Activated CD4-positive, alpha-beta T cell treated with anti-CD3 and anti-CD28 coated beads, Interleukin-2, amount 10 ng/mL, durations not matched to agents 7 days and 5 days (primary cell): ENCODE data around the gene CASR. TPM values are rescaled to one million over a fixed set of nuclear protein-coding genes. Genes with fewer than 3 reads are reported as not detected.
A peak's percentile ranks its signal among the peaks of the same experiment; 100 is the strongest.

ENCODE experiments used
- CTCF ChIA-PET: fragments of 350-600 bp; sonication (Branson Sonifier 250); formaldehyde crosslinking; loops from one replicate; lab custom pipeline; 2021; ENCODE audit warnings: antibody characterized with exemption; lab: Charles Lee
- POLR2A ChIA-PET: fragments of 350-600 bp; sonication (Branson Sonifier 250); formaldehyde crosslinking; loops from one replicate; lab custom pipeline; 2021; ENCODE audit warnings: antibody characterized with exemption; lab: Charles Lee
- DNase-seq: peaks from one replicate; pipeline ENCODE4 v3.0.0-alpha.2; 2020
- H3K27ac Mint-ChIP-seq: one replicate; pipeline ENCODE4 v1.8.0; 2021; ENCODE audit warnings: mild to moderate bottlenecking, moderate library complexity, mixed read lengths
- H3K27me3 Mint-ChIP-seq: one replicate; pipeline ENCODE4 v1.8.0; 2021; ENCODE audit warnings: mixed read lengths
- H3K36me3 Mint-ChIP-seq: one replicate; pipeline ENCODE4 v1.8.0; 2021; ENCODE audit warnings: low read depth, mixed read lengths
- H3K4me1 Mint-ChIP-seq: one replicate; pipeline ENCODE4 v1.8.0; 2021; ENCODE audit warnings: mixed read lengths
- H3K4me3 Mint-ChIP-seq: one replicate; pipeline ENCODE4 v1.8.0; 2021; ENCODE audit warnings: mild to moderate bottlenecking, moderate library complexity, mixed read lengths
- H3K9me3 Mint-ChIP-seq: one replicate; pipeline ENCODE4 v1.8.0; 2021; ENCODE audit warnings: mixed read lengths
- total RNA-seq, 2 experiments: library from RNA; stranded (reverse); gene quantifications; one replicate each; pipeline ENCODE4 v1.2.3, GENCODE V29; 2021

Gene CASR
- total RNA-seq, 2 experiments from 2014 or later: 0.06 TPM; not detected in 1

DNA sequence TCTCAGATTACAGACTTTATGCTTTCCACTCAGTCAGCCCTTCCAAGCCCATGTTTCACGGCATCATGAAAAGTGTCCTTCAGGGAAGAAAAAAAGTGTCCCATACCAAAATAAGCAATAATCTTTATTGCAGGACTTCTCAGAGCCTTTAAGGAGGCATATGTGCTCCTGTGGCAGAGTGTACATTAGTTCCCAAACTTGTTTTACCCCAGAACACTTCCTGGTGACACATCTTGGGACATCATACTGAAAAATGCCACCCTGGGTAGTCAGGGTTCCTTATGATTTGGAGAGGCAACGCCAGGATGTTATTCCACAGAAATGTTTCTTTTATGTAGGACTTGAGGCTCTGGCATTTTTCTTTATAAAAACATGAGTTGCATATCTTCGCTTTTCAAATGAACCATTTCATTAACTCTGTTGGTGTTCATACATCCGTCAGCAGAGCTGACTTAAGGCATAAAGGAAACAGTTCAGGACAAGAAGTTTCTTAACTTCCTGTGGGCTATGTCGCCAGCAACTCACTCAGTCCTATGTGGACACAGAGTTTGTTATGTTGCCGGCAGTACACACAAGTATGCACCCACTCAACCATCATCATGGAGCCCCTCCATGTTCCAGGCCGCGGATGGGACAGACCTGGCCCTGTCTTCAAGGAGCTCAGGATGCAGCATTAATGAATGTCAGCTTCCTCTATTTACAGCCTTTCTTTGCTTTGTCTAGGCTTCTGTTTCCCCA, 63.8 kb downstream of the CASR start:
- peaks cover 23% of the 10 kb centered on the region for H3K4me1 Mint-ChIP-seq
- POLR2A ChIA-PET: no interaction called here
- H3K9me3 Mint-ChIP-seq: no peaks in the 10 kb centered on the region
- H3K27me3 Mint-ChIP-seq: peaks cover 20% of the 10 kb centered on the region
- no peak overlapping the region for H3K27ac Mint-ChIP-seq
- H3K36me3 Mint-ChIP-seq: no peaks in the 10 kb centered on the region
- H3K4me3 Mint-ChIP-seq: no peak overlapping the region
- no peak for DNase-seq
- CTCF ChIA-PET: interaction anchor here (0.6 to 1.3 kb wide), 7 partner anchors 9 to 447 kb away, joined by 3 to 5 read pairs (median 3); no protein-coding TSS in a partner anchor

DNA sequence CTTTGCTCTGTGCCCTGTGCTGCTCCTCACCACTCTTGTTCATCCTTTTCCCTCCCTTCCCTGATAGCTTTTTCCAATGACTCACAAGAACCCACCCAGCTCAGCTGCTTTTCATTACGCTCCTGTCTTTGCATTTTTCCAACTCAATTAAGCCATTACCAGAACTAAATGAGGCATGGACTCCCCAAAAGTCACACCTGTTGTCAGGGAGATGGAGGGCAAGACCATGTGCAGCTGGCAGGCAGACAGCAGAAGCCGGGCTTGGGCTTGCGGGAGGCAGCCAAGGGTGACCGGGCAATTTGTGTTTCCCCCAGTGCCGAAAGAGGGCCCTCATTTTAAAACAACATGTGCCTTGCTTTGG, 64.3 kb downstream of the CASR start:
- H3K27ac Mint-ChIP-seq: no peak overlapping the region
- POLR2A ChIA-PET: no interaction called here

GRCh38 chr3:122251428-122251827, 68.0 kb downstream of the CASR start:
- peaks cover 5% of the 10 kb centered on the region for H3K27me3 Mint-ChIP-seq
- peaks cover 22% of the 10 kb centered on the region for H3K4me1 Mint-ChIP-seq
- H3K9me3 Mint-ChIP-seq: no peaks in the 10 kb centered on the region
- POLR2A ChIA-PET: no interaction called here
- no peak overlapping the region for H3K27ac Mint-ChIP-seq
- no peak overlapping the region for H3K4me3 Mint-ChIP-seq
- DNase-seq: no peak
- CTCF ChIA-PET: no interaction called here
- no peaks in the 10 kb centered on the region for H3K36me3 Mint-ChIP-seq

More for the DNA sequence above, 64.3 kb downstream of the CASR start:
- CTCF ChIA-PET: interaction anchor here (0.6 to 1.4 kb wide), 9 partner anchors 9 to 446 kb away, joined by 3 to 5 read pairs (median 3); no protein-coding TSS in a partner anchor
- Mint-ChIP-seq H3K27me3 (peaks cover 14% of the 10 kb centered on the region), H3K4me1 (peaks cover 23% of the 10 kb centered on the region), H3K36me3 (no peaks in the 10 kb centered on the region), H3K9me3 (no peaks in the 10 kb centered on the region), H3K4me3 (no peak overlapping the region)
- no peak for DNase-seq

DNA sequence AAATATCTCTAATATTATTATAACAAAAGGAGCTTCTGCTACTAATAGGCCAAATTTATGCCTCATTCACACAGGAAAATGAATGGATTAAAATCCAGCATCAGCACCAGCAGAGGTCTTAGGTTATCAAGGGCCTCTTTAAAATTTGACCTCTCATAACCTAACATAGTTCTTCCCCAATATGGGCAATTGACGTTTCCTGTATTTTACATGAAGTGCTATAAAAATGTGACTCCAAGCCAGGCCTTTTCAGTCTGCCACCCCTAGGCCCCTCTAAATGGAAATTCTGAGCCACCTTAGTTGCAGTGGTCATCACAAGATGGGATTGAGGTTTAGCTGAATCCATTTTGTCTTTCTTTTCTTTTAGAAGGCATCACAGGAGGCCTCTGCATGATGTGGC, 70.1 kb downstream of the CASR start:
- POLR2A ChIA-PET: no interaction called here
- CTCF ChIA-PET: interaction anchor here (1.4 kb wide), 1 partner anchor 9 kb away, joined by 3 read pairs; no protein-coding TSS in a partner anchor
- H3K27ac Mint-ChIP-seq: no peak overlapping the region

DNA sequence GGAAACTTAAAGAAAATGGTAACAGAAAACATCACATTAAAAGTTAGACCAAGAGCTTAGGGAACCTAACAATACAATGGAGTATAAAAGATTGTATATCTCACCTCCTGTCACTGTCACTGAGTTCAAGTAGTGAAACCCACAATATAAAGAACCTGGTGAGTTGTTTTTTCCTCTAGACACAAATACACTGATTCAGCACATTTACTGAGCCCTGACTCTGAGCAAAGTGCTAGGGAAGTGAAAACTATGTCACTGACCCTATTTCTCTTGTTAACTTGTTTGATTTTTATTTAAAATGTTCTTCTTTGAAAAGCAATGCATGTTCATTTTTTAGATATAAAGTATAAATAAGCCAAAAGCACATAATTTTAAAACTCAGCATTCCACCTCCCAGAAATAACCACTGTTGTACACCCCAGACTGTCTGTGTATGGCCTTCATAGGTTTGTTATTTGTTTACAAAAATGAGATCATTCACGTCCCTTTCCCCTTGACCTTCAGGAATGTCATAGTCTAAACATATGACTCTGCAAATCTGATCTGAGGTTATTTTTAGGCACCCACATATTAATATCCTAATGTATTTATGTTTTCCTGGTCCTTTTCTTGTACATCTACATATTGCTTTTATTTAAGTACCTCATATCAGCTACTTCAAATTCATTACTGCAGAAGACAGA, 72.4 kb downstream of the CASR start:
- Mint-ChIP-seq H3K9me3 (no peaks in the 10 kb centered on the region), H3K4me3 (no peak overlapping the region), H3K27me3 (peaks cover 2% of the 10 kb centered on the region), H3K36me3 (no peaks in the 10 kb centered on the region), H3K27ac (no peak overlapping the region), H3K4me1 (peaks cover 16% of the 10 kb centered on the region)
- POLR2A ChIA-PET: no interaction called here
- CTCF ChIA-PET: interaction anchor here (0.8 to 2.4 kb wide), 5 partner anchors 10 to 710 kb away, joined by 3 to 9 read pairs (median 4); partner anchors contain the start of gene POLQ
- DNase-seq: no peak

More for the DNA sequence above, 70.1 kb downstream of the CASR start:
- peaks cover 13% of the 10 kb centered on the region for H3K4me1 Mint-ChIP-seq
- H3K36me3 Mint-ChIP-seq: no peaks in the 10 kb centered on the region
- H3K4me3 Mint-ChIP-seq: no peak overlapping the region
- H3K9me3 Mint-ChIP-seq: no peaks in the 10 kb centered on the region
- peaks cover 5% of the 10 kb centered on the region for H3K27me3 Mint-ChIP-seq
- no peak for DNase-seq

- Mint-ChIP-seq H3K4me1 (peaks cover 16% of the 10 kb centered on the region), H3K27ac (no peak overlapping the region), H3K36me3 (no peaks in the 10 kb centered on the region), H3K27me3 (peaks cover 2% of the 10 kb centered on the region), H3K9me3 (no peaks in the 10 kb centered on the region), H3K4me3 (no peak overlapping the region)
- DNase-seq: no peak
- ChIA-PET POLR2A (no interaction called here), CTCF (interaction anchor here (0.7 to 3.6 kb wide), 5 partner anchors 9 to 711 kb away, joined by 3 to 32 read pairs (median 3); no protein-coding TSS in a partner anchor)
Measured at GRCh38 chr3:122257644-122258364, 74.3 kb downstream of the CASR start.

GRCh38 chr3:122258757-122259371, 75.4 kb downstream of the CASR start:
- ChIA-PET CTCF (interaction anchor here (1.1 to 3.6 kb wide), 8 partner anchors 11 to 712 kb away, joined by 3 to 32 read pairs (median 3); no protein-coding TSS in a partner anchor), POLR2A (no interaction called here)
- no peaks in the 10 kb centered on the region for H3K36me3 Mint-ChIP-seq
- H3K27ac Mint-ChIP-seq: no peak overlapping the region
- H3K4me1 Mint-ChIP-seq: peaks cover 16% of the 10 kb centered on the region
- H3K4me3 Mint-ChIP-seq: no peak overlapping the region
- peak; percentile 55 for DNase-seq
- H3K9me3 Mint-ChIP-seq: no peaks in the 10 kb centered on the region
- peaks cover 2% of the 10 kb centered on the region for H3K27me3 Mint-ChIP-seq

DNA sequence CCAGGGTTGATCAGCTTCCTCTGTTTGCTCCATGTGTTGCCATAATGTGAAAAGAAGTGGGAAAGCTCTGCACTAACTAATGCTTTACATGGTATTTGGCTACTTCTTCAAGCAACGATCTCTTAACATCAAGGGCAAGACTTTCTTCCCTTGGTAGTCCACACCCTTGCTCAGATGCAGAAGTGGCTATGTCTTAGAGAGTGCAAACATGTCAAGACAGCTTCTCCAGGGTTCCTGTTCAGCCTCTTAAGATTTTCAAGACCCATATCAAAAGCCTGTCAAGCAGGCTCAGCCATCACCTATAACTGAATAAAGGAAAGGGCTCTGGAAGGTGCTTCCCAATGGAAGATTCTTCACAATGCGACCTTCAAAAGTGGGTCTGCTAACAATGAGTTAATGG, 76.7 kb downstream of the CASR start:
- H3K4me1 Mint-ChIP-seq: peaks cover 14% of the 10 kb centered on the region
- peaks cover 13% of the 10 kb centered on the region for H3K27me3 Mint-ChIP-seq
- no peaks in the 10 kb centered on the region for H3K36me3 Mint-ChIP-seq
- ChIA-PET CTCF (interaction anchor here (0.9 to 3.6 kb wide), 5 partner anchors 13 to 713 kb away, joined by 3 to 32 read pairs (median 4); no protein-coding TSS in a partner anchor), POLR2A (no interaction called here)
- H3K27ac Mint-ChIP-seq: no peak overlapping the region
- no peak for DNase-seq
- no peaks in the 10 kb centered on the region for H3K9me3 Mint-ChIP-seq
- no peak overlapping the region for H3K4me3 Mint-ChIP-seq

GRCh38 chr3:122263058-122263457, 79.6 kb downstream of the CASR start:
- H3K9me3 Mint-ChIP-seq: no peaks in the 10 kb centered on the region
- CTCF ChIA-PET: interaction anchor here (0.6 to 1.9 kb wide), 4 partner anchors 10 to 375 kb away, joined by 3 to 6 read pairs (median 4); no protein-coding TSS in a partner anchor
- H3K27me3 Mint-ChIP-seq: peaks cover 18% of the 10 kb centered on the region
- POLR2A ChIA-PET: no interaction called here
- no peak overlapping the region for H3K4me3 Mint-ChIP-seq
- DNase-seq: no peak
- H3K27ac Mint-ChIP-seq: no peak overlapping the region
- peaks cover 6% of the 10 kb centered on the region for H3K4me1 Mint-ChIP-seq
- H3K36me3 Mint-ChIP-seq: no peaks in the 10 kb centered on the region

- Mint-ChIP-seq H3K4me3 (no peak overlapping the region), H3K4me1 (no peaks in the 10 kb centered on the region), H3K27ac (no peak overlapping the region), H3K27me3 (peaks cover 21% of the 10 kb centered on the region), H3K36me3 (no peaks in the 10 kb centered on the region), H3K9me3 (no peaks in the 10 kb centered on the region)
- CTCF ChIA-PET: interaction anchor here (0.7 kb wide), 1 partner anchor 17 kb away, joined by 3 read pairs; no protein-coding TSS in a partner anchor
- POLR2A ChIA-PET: no interaction called here
- DNase-seq: no peak
Measured at GRCh38 chr3:122263974-122264588, 80.6 kb downstream of the CASR start.

DNA sequence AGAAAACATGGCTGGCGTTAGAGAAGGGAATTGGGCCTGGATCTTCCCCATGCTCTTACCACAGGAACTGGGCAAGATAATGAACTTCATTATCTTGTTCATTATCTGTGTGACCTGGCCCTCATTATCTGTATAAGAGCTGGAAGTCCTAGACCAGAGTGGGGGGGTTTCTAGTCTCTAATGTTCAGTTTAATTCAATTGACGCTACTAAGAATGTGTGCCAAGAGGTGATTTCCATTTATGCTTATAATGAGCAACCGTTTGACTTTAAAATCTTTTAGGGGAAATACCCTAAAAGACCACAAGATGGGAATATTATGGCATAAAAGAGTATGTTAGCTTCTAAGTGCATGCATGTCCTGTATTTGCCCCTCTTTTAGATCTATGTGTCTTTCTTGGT, 82.5 kb downstream of the CASR start:
- Mint-ChIP-seq H3K27me3 (peaks cover 21% of the 10 kb centered on the region), H3K4me1 (peaks cover 3% of the 10 kb centered on the region), H3K4me3 (no peak overlapping the region), H3K27ac (no peak overlapping the region), H3K9me3 (peaks cover under 1% of the 10 kb centered on the region), H3K36me3 (no peaks in the 10 kb centered on the region)
- no peak for DNase-seq
- ChIA-PET CTCF (interaction anchor here (0.5 to 1.1 kb wide), 3 partner anchors 41 to 719 kb away, joined by 3 to 4 read pairs (median 4); no protein-coding TSS in a partner anchor), POLR2A (no interaction called here)
